Ishikawa (cell line): Measurements from ENCODE around the gene BMP7.

Experiments used
- CEBPB ChIP-seq: IDR thresholded peaks from 2 replicates; pipeline ENCODE4 v1.6.1; 2012
- CREB1 ChIP-seq: IDR thresholded peaks from 2 replicates; pipeline ENCODE4 v1.6.1; 2012; ENCODE audit warnings: low read depth
- EGR1 ChIP-seq: IDR thresholded peaks from 2 replicates; pipeline ENCODE4 v1.6.1; 2012
- EP300 ChIP-seq: IDR thresholded peaks from 2 replicates; pipeline ENCODE4 v1.6.1; 2012; ENCODE audit warnings: borderline replicate concordance
- FOXM1 ChIP-seq: IDR thresholded peaks from 2 replicates; pipeline ENCODE4 v1.6.1; 2012; ENCODE audit warnings: low read depth, borderline replicate concordance
- NFIC ChIP-seq: IDR thresholded peaks from 2 replicates; pipeline ENCODE4 v1.6.1; 2012
- RAD21 ChIP-seq: IDR thresholded peaks from 2 replicates; pipeline ENCODE4 v1.6.1; 2012; ENCODE audit warnings: low read depth
- TAF1 ChIP-seq: IDR thresholded peaks from 2 replicates; pipeline ENCODE4 v1.6.1; 2012; ENCODE audit warnings: low read depth, mild to moderate bottlenecking
- TCF12 ChIP-seq: IDR thresholded peaks from 2 replicates; pipeline ENCODE4 v1.6.1; 2012; ENCODE audit warnings: low read depth
- TEAD4 ChIP-seq: IDR thresholded peaks from 2 replicates; pipeline ENCODE4 v1.6.1; 2012
- YY1 ChIP-seq: IDR thresholded peaks from 2 replicates; pipeline ENCODE4 v1.6.1; 2012; ENCODE audit warnings: low read depth
- ZBTB7A ChIP-seq: IDR thresholded peaks from 2 replicates; pipeline ENCODE4 v1.6.1; 2012; ENCODE audit warnings: low read depth
- TF ChIP-seq, protein P1 (sequence below): IDR thresholded peaks from 2 replicates; pipeline ENCODE4 v1.6.1; 2012; ENCODE audit warnings: low read depth, mild to moderate bottlenecking
- TF ChIP-seq, protein P2 (sequence below): IDR thresholded peaks from 2 replicates; pipeline ENCODE4 v1.6.1; 2012
- TF ChIP-seq, protein P3 (sequence below): IDR thresholded peaks from 2 replicates; pipeline ENCODE4 v1.6.1; 2012

The BMP7 gene

DNA sequence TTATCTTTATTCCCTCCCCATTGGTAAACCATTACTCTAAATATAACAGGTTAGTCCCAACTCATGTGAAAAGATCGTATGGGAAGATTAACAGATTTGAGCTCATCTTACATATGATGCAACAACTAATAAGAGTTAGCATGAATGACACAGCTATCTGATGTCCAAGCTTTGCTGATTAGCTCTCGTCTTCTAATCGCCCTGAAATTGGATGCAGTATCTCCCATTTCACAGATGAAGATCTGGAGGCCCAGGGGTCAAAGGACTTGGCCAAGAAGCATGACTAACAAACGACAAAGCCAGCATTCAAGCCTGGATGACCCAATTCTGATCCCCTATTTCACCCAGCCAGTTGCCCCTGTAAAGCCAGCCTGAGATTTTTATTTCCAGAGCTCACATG lies 8.4 kb upstream of the BMP7 start:
- TF ChIP-seq TEAD4 (no peak), NFIC (no peak), TAF1 (no peak), CEBPB (no peak), YY1 (no peak), CREB1 (no peak), TCF12 (no peak), FOXM1 (no peak), EP300 (no peak), ZBTB7A (no peak), RAD21 (no peak), EGR1 (no peak)
- TF ChIP-seq, protein P1, sequence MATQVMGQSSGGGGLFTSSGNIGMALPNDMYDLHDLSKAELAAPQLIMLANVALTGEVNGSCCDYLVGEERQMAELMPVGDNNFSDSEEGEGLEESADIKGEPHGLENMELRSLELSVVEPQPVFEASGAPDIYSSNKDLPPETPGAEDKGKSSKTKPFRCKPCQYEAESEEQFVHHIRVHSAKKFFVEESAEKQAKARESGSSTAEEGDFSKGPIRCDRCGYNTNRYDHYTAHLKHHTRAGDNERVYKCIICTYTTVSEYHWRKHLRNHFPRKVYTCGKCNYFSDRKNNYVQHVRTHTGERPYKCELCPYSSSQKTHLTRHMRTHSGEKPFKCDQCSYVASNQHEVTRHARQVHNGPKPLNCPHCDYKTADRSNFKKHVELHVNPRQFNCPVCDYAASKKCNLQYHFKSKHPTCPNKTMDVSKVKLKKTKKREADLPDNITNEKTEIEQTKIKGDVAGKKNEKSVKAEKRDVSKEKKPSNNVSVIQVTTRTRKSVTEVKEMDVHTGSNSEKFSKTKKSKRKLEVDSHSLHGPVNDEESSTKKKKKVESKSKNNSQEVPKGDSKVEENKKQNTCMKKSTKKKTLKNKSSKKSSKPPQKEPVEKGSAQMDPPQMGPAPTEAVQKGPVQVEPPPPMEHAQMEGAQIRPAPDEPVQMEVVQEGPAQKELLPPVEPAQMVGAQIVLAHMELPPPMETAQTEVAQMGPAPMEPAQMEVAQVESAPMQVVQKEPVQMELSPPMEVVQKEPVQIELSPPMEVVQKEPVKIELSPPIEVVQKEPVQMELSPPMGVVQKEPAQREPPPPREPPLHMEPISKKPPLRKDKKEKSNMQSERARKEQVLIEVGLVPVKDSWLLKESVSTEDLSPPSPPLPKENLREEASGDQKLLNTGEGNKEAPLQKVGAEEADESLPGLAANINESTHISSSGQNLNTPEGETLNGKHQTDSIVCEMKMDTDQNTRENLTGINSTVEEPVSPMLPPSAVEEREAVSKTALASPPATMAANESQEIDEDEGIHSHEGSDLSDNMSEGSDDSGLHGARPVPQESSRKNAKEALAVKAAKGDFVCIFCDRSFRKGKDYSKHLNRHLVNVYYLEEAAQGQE: no peak
- TF ChIP-seq, protein P2, sequence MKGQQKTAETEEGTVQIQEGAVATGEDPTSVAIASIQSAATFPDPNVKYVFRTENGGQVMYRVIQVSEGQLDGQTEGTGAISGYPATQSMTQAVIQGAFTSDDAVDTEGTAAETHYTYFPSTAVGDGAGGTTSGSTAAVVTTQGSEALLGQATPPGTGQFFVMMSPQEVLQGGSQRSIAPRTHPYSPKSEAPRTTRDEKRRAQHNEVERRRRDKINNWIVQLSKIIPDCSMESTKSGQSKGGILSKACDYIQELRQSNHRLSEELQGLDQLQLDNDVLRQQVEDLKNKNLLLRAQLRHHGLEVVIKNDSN: no peak
- TF ChIP-seq, protein P3, sequence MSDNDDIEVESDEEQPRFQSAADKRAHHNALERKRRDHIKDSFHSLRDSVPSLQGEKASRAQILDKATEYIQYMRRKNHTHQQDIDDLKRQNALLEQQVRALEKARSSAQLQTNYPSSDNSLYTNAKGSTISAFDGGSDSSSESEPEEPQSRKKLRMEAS: no peak

DNA sequence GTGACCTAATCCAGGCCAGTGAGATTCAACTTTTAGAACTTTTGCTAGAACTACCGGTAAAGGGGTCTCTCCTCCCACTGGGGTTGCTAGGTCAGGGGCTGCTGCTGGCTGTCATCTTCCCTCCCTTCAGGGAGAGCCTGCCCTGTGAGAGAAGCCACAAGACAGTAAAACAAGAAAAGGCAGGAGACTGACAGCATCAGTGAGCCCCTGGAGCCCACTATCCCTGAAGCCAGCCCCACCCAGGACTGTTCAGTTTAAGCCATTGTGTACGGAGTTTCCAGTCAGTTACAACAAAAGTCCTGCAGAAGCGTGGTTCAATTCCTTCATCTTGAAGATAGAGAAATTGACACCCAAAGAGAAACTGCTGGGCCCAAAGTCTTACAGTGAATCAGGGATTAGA lies 7.9 kb upstream of the BMP7 start:
- TF ChIP-seq CEBPB: no peak
- TF ChIP-seq, protein P2: no peak
- no peak for TF ChIP-seq YY1
- TF ChIP-seq ZBTB7A: no peak

DNA sequence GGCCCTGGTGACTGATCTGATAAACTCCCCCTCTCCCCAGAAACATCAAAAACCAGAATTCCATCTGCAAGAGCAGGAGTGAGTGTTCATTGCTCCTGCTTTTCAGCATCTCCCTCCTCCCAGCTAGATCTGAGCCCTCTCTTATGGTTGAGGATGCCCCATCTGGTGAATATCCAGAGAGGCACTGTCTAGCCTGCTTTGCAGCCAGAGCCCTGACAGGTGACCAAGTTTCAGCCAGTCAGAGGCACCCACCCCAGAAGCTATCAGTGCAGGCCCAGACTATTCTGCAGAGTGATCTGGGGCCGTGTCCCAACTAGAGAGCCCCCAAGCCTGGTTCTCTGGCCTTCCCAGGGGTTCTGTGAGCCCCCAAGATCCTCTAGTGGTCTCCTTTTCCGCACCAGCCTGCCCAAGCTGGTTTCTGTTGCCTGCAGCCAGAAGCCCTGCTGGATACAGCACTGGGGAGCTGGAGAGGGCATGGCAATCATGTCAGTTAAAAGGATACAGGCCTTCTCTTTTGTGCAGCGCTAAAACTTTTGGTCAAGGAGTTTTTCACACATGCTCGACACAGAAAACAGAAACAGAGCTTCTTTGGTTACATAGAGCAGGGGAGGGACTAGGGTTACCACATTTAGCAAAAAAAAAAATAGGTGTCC lies 6.6 kb upstream of the BMP7 start:
- TF ChIP-seq ZBTB7A (no peak), EP300 (no peak), YY1 (no peak), NFIC (no peak), EGR1 (no peak), CEBPB (no peak), CREB1 (no peak), RAD21 (no peak), TAF1 (no peak)
- TF ChIP-seq, protein P3: no peak
- TF ChIP-seq, protein P1: no peak
- TF ChIP-seq, protein P2: no peak

DNA sequence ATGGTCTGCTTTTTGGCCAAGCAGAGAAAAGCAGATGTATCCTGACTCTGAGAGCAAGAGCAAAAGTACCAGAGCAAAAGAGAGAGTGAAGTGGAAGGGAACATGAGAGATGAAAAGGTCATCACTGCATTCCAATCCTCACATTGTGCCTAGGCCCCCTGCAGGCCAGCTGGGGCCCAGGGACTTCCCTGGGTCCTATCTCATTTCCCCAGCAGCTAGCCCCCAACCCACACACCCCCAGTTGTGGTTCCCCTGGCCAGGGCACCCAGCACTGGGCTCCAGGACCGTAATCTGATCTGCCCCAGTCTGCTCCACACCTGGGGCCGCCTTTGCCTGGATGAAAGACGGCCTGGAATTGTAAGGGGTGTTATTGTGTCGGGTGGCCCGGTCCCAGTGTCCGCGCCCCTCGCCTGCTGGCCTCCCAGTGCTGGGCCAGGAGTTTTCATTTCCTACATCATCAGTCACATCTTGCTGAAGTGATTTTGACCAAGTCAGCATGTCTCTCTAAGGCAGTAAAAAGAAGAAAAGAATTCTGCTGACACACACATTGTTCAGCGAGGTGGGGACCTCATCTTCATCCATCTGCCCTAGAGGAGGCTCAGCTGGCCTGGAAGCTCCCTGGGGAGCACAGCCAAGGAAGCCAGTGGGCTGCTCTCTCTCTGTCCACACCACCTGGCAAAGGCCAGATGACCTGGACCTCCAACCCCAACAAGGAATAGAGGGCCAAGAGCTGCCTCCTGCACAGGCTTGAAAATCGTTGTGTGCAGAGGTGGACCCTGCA lies 4.0 kb upstream of the BMP7 start:
- TF ChIP-seq TAF1 (no peak), CREB1 (no peak), ZBTB7A (no peak), NFIC (no peak), TEAD4 (no peak), FOXM1 (no peak)
- TF ChIP-seq, protein P1: no peak
- TF ChIP-seq, protein P2: no peak
